GM12878 (cell line): ENCODE results near the gene CHST2. TPM values are rescaled to one million over a fixed set of nuclear protein-coding genes. Genes with fewer than 3 reads are reported as not detected.

ENCODE experiments used
- ATAC-seq: fragments of 200-7000 bp; cut with Tn5 transposase; 3 replicates; pipeline ENCODE4 v1.9.1; 2020; ENCODE audit warnings: mild to moderate bottlenecking, moderate library complexity
- BruUV-seq: library from RNA; stranded (reverse); fragments of 400-500 nt; replicated peaks from 2 replicates; lab custom pipeline; 2021; lab: Mats Ljungman, UMichigan
- CTCF ChIA-PET: fragments of 300-600 bp; sonication (Branson Sonifier 250); formaldehyde crosslinking; extraction: SDS; loops from one replicate; lab custom pipeline; 2021; ENCODE audit warnings: inconsistent platforms; lab: Yijun Ruan, JAX
- POLR2A ChIA-PET: fragments of 350-600 bp; formaldehyde crosslinking; extraction: SDS; loops from one replicate; lab custom pipeline; 2021; ENCODE audit warnings: inconsistent platforms; lab: Charles Lee
- RAD21 ChIA-PET: fragments of 300-600 bp; sonication (Branson Sonifier 250); formaldehyde crosslinking; loops from one replicate; lab custom pipeline; 2023; ENCODE audit warnings: antibody characterized with exemption; ENCODE audit not compliant: unreplicated experiment; lab: Charles Lee
- SMC1A ChIA-PET: fragments of 300-600 bp; sonication (Branson Sonifier 250); formaldehyde crosslinking; loops from one replicate; lab custom pipeline; 2023; ENCODE audit not compliant: unreplicated experiment, uncharacterized antibody; lab: Charles Lee
- DNase-seq: peaks from one replicate; pipeline ENCODE4 v3.0.0-alpha.2; 2011; ENCODE audit warnings: low read depth, low spot score
- FAIRE-seq: peaks from 3 replicates; lab custom pipeline; 2011; peaks lifted over from hg19 to GRCh38; lab: Jason Lieb, UNC
- H2AFZ ChIP-seq: 2 replicates; pipeline ENCODE4 v1.6.0; 2011; ENCODE audit warnings: low read depth, low read length, control low read depth; ENCODE audit not compliant: control insufficient read depth
- H3K27ac ChIP-seq: 2 replicates; pipeline ENCODE4 v1.5.1; 2011; ENCODE audit warnings: control low read depth; ENCODE audit not compliant: control insufficient read depth, insufficient read depth
- H3K27me3 ChIP-seq, 2 experiments: replicated peaks in 1 of 2; 2 replicates each; pipeline versions ENCODE4 v1.6.0 to v1.6.1; 2011; ENCODE audit warnings: low read length in 1 of 2; ENCODE audit not compliant: control insufficient read depth in 2 of 2, insufficient read depth in 2 of 2
- H3K36me3 ChIP-seq, 2 experiments: 2 replicates each; pipeline ENCODE4 v1.5.1; 2011; ENCODE audit warnings: low read length in 1 of 2; ENCODE audit not compliant: control insufficient read depth in 2 of 2, insufficient read depth in 2 of 2
- H3K4me1 ChIP-seq: 2 replicates; pipeline ENCODE4 v1.6.1; 2011; ENCODE audit warnings: mild to moderate bottlenecking, low read length, moderate library complexity, mixed read lengths; ENCODE audit not compliant: control insufficient read depth, insufficient read depth
- H3K4me2 ChIP-seq: 2 replicates; pipeline ENCODE4 v1.6.0; 2011; ENCODE audit warnings: control low read depth; ENCODE audit not compliant: control insufficient read depth, insufficient read depth
- H3K4me3 ChIP-seq: fragments of 200-600 bp; sonication (generic); 2 replicates; pipeline ENCODE4 v1.5.1; 2016
- H3K79me2 ChIP-seq: 2 replicates; pipeline ENCODE4 v1.6.0; 2011; ENCODE audit warnings: low read length; ENCODE audit not compliant: control insufficient read depth, insufficient read depth
- H3K9ac ChIP-seq: 2 replicates; pipeline ENCODE4 v1.8.0; 2011; ENCODE audit warnings: low read length, control low read depth, mixed read lengths; ENCODE audit not compliant: control insufficient read depth, insufficient read depth
- H3K9me3 ChIP-seq: replicated peaks from 3 replicates; pipeline ENCODE4 v1.5.1; 2011; ENCODE audit warnings: mild to moderate bottlenecking, low read length; ENCODE audit not compliant: control insufficient read depth, insufficient read depth
- H4K20me1 ChIP-seq: 2 replicates; pipeline ENCODE4 v1.6.0; 2011; ENCODE audit not compliant: control insufficient read depth, insufficient read depth
- ATF2 ChIP-seq: IDR thresholded peaks from 2 replicates; pipeline ENCODE4 v1.6.1; 2012; ENCODE audit warnings: low read length, inconsistent platforms
- BMI1 ChIP-seq: fragments of 450-650 bp; IDR thresholded peaks from 2 replicates; pipeline ENCODE4 v1.6.1; 2016; ENCODE audit warnings: mild to moderate bottlenecking, moderate library complexity, borderline replicate concordance
- CHD2 ChIP-seq: IDR thresholded peaks from 2 replicates; pipeline ENCODE4 v1.6.1; 2011; ENCODE audit warnings: low read depth, low read length, improper control_type of control experiment, borderline replicate concordance
- EED ChIP-seq: sonication (generic); IDR thresholded peaks from 2 replicates; pipeline ENCODE4 v1.6.1; 2016; ENCODE audit warnings: antibody characterized with exemption, low read depth
- ELK1 ChIP-seq: IDR thresholded peaks from 2 replicates; pipeline ENCODE4 v1.6.1; 2012; ENCODE audit warnings: low read depth, low read length, improper control_type of control experiment
- JUND ChIP-seq: IDR thresholded peaks from 2 replicates; pipeline ENCODE4 v1.6.1; 2012; ENCODE audit warnings: low read depth, mild to moderate bottlenecking, low read length, improper control_type of control experiment, moderate library complexity
- NR2C1 ChIP-seq: fragments of 450-650 bp; IDR thresholded peaks from 2 replicates; pipeline ENCODE4 v1.6.1; 2017; ENCODE audit warnings: antibody characterized with exemption, mild to moderate bottlenecking, moderate library complexity
- NRF1 ChIP-seq: conservative IDR thresholded peaks from 2 replicates; pipeline ENCODE4 v1.6.1; 2011; ENCODE audit warnings: mild to moderate bottlenecking, low read depth, low read length, improper control_type of control experiment
- POLR2AphosphoS5 ChIP-seq: IDR thresholded peaks from 2 replicates; pipeline ENCODE4 v1.6.1; 2011; ENCODE audit warnings: mild to moderate bottlenecking, low read length, inconsistent platforms
- RCOR1 ChIP-seq: conservative IDR thresholded peaks from 2 replicates; pipeline ENCODE4 v1.6.1; 2012; ENCODE audit warnings: low read depth, low read length, improper control_type of control experiment
- TCF3 ChIP-seq: IDR thresholded peaks from 2 replicates; pipeline ENCODE4 v1.6.1; 2012; ENCODE audit warnings: low read depth, mild to moderate bottlenecking, low read length, borderline replicate concordance; ENCODE audit not compliant: insufficient read depth
- ZSCAN29 ChIP-seq: fragments of 450-650 bp; IDR thresholded peaks from 2 replicates; pipeline ENCODE4 v1.6.1; 2017; ENCODE audit warnings: mild to moderate bottlenecking, moderate library complexity
- WGBS: methylation state at CpG from one replicate; pipeline ENCODE4 v1.1.6; 2016; ENCODE audit warnings: low lambda C conversion rate; ENCODE audit not compliant: insufficient replicate concordance, insufficient coverage; ENCODE audit errors: missing lambda C conversion rate; 5-methylcytosine and 5-hydroxymethylcytosine counted together
- in situ Hi-C: fragments of 300-500 bp; cut with MboI; formaldehyde crosslinking; loops from 9 replicates; pipeline ENCODE4 v1.14.3; 2018; ENCODE audit warnings: mixed read lengths
- intact Hi-C: fragments of 100-400 bp; cut with micrococcal nuclease; formaldehyde crosslinking; loops from one replicate; pipeline ENCODE4 v1.14.2; 2022; ENCODE audit not compliant: unreplicated experiment
- polyA plus RNA-seq, 11 experiments: library from polyadenylated mRNA; depleted of rRNA in 4 of 11; unstranded in 6 of 11; stranded (reverse) in 5 of 11; fragments of >200 nt; fragmentation: Nextera tagmentation in 4 of 11; fragmentation: Illumina TruSeq in 1 of 11; extraction: Ambion mirVana in 4 of 11; extraction: Trizol in 1 of 11; gene quantifications; 1 replicate in 1 of 11; 2 replicates in 10 of 11; pipeline versions ENCODE4 v1.2.1 to v1.2.3, GENCODE V29; 2011 to 2016; ENCODE audit warnings: inconsistent platforms in 2 of 11, missing spikeins in 2 of 11, low read depth in 1 of 11
- total RNA-seq, 4 experiments: library from RNA; depleted of rRNA in 3 of 4; stranded (reverse); fragments of >200 nt in 3 of 4; fragmentation: Illumina TruSeq in 1 of 4; extraction: Trizol in 1 of 4; gene quantifications; 2 replicates each; pipeline versions ENCODE4 v1.2.1 to v1.2.3, GENCODE V29; 2013 to 2021

The CHST2 gene
- total and polyA plus RNA-seq, 10 of the 15 experiments (the other 5 are each of a cell fraction or from before 2014, with no cell fraction given) = 1.6 to 37.2 (median 8.8) TPM

GRCh38 chr3:143168855-143169192 lies 49.3 kb downstream of the CHST2 start:
- ATAC-seq = no peak
- intact Hi-C loops (no loop called here), in situ Hi-C loops (no loop called here)
- Histone ChIP-seq H2AFZ (no peak overlapping the region), H3K4me3 (no peak overlapping the region), H3K27ac (no peak overlapping the region), H3K79me2 (no peaks in the 10 kb centered on the region), H3K36me3 (no peaks in the 10 kb centered on the region), H3K4me2 (no peak overlapping the region), H3K27me3 (no peaks in the 10 kb centered on the region), H3K9ac (no peak overlapping the region), H3K9me3 (peaks cover 8% of the 10 kb centered on the region; the same call in 2 of the 3 replicates), H4K20me1 (no peaks in the 10 kb centered on the region), H3K4me1 (peaks cover 50% of the 10 kb centered on the region)
- DNase-seq = no peak
- TF ChIP-seq EED (no peak), ZSCAN29 (no peak), TCF3 (no peak), NRF1 (no peak), ELK1 (no peak), JUND (no peak), BMI1 (no peak), CHD2 (no peak), POLR2AphosphoS5 (no peak), NR2C1 (no peak), RCOR1 (no peak), ATF2 (no peak)
- ChIA-PET RAD21 (interaction anchor here (1.0 kb wide), 1 partner anchor 14 kb away, joined by 4 read pairs; no protein-coding TSS in a partner anchor), POLR2A (interaction anchor here (0.5 kb wide), 1 partner anchor 9 kb away, joined by 3 read pairs; no protein-coding TSS in a partner anchor), CTCF (interaction anchor here (0.6 kb wide), 1 partner anchor 351 kb away, joined by 3 read pairs; no protein-coding TSS in a partner anchor), SMC1A (interaction anchor here (0.5 to 5.9 kb wide), 4 partner anchors 10 to 164 kb away, joined by 3 to 39 read pairs (median 18); no protein-coding TSS in a partner anchor)
- 85% methylated on average over 2 of the region's 2 CpGs for WGBS
- FAIRE-seq = no peak
- BruUV-seq = no TSS peak
